Sigmoid colon (tissue), 4 donors: Measurements from ENCODE around the gene UBE2Q2.

Experiments used
- EP300 ChIP-seq, 4 donors: sonication (generic); formaldehyde crosslinking; IDR thresholded peaks; one replicate each; pipeline ENCODE4 v1.6.1; 2017; ENCODE audit warnings: antibody characterized with exemption in 4 of 4
- POLR2AphosphoS5 ChIP-seq, 4 donors: sonication (generic); formaldehyde crosslinking; IDR thresholded peaks; one replicate each; pipeline ENCODE4 v1.6.1; 2017; ENCODE audit warnings: antibody characterized with exemption in 4 of 4
- TF ChIP-seq, protein P1 (sequence below), 4 experiments: fragments of 450-650 bp in 3 of 4; fragments of 200-600 bp in 1 of 4; IDR thresholded peaks; one replicate each; pipeline ENCODE4 v1.5.1; 2016 to 2019; ENCODE audit warnings: antibody characterized with exemption in 4 of 4, mild to moderate bottlenecking in 3 of 4, moderate library complexity in 2 of 4

DNA sequence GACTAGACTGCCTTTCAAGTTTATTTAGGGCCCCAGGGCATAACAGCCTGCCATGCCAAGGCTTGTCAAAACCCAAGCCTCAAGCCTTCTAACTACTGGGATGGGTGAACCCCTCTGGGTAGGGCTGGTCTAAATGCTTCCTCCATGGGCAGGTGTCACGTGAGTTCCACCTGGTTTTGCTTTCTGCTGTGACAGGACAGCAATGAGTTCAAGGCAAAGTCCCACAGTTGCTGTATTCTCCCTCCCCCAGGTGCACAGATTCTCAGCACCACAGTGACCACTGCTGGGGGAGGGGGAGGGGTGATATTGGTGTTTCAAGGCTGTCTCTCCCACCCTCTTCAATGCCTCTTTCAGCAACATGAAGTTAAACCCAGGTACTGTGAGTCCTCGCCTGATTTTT, 46.9 kb upstream of the UBE2Q2 start:
- no peak for TF ChIP-seq EP300 (IDR thresholded peaks at IDR 0.05)
- TF ChIP-seq, protein P1, sequence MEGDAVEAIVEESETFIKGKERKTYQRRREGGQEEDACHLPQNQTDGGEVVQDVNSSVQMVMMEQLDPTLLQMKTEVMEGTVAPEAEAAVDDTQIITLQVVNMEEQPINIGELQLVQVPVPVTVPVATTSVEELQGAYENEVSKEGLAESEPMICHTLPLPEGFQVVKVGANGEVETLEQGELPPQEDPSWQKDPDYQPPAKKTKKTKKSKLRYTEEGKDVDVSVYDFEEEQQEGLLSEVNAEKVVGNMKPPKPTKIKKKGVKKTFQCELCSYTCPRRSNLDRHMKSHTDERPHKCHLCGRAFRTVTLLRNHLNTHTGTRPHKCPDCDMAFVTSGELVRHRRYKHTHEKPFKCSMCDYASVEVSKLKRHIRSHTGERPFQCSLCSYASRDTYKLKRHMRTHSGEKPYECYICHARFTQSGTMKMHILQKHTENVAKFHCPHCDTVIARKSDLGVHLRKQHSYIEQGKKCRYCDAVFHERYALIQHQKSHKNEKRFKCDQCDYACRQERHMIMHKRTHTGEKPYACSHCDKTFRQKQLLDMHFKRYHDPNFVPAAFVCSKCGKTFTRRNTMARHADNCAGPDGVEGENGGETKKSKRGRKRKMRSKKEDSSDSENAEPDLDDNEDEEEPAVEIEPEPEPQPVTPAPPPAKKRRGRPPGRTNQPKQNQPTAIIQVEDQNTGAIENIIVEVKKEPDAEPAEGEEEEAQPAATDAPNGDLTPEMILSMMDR (IDR thresholded peaks at IDR 0.05): no peak
- no peak for TF ChIP-seq POLR2AphosphoS5 (IDR thresholded peaks at IDR 0.05)
